Pancreas (tissue), 10 donors: Measurements from ENCODE around the gene CBX4. TPM values are rescaled to one million over a fixed set of nuclear protein-coding genes. Genes with fewer than 3 reads are reported as not detected.

ENCODE experiments used
- ATAC-seq, 4 donors: fragments of 200-7000 bp; cut with Tn5 transposase; one replicate each; pipeline versions ENCODE4 v1.8.0 to v1.9.1; 2020; ENCODE audit warnings: mild to moderate bottlenecking in 4 of 4, moderate library complexity in 4 of 4
- DNase-seq, 6 donors: peaks; one replicate each; pipeline ENCODE4 v3.0.0-alpha.2; 2020
- FAIRE-seq: peaks from 2 replicates; lab custom pipeline; 2012; peaks lifted over from hg19 to GRCh38; lab: Jason Lieb, UNC
- H3K27ac ChIP-seq, 4 donors: fragments of 200-600 bp; sonication (generic); 1 replicate in 3 of 4; 2 replicates in 1 of 4; pipeline versions ENCODE4 v1.5.0 to v1.8.0; 2020
- H3K27me3 ChIP-seq, 4 donors: fragments of 200-600 bp; one replicate each; pipeline ENCODE4 v1.8.0; 2021
- H3K36me3 ChIP-seq, 3 donors: fragments of 200-600 bp; sonication (generic) in 1 of 3; one replicate each; pipeline versions ENCODE4 v1.5.0 to v1.8.0; 2020 to 2021
- H3K4me1 ChIP-seq, 3 donors: fragments of 200-600 bp; one replicate each; pipeline ENCODE4 v1.8.0; 2021
- H3K4me3 ChIP-seq, 4 donors: fragments of 200-600 bp; sonication (generic) in 2 of 4; one replicate each; pipeline versions ENCODE4 v1.5.0 to v1.8.0; 2020 to 2021
- H3K9me3 ChIP-seq, 4 donors: fragments of 200-600 bp; one replicate each; pipeline ENCODE4 v1.8.0; 2021
- CTCF ChIP-seq, 4 donors: fragments of 200-600 bp; sonication (generic) in 3 of 4; IDR thresholded peaks; one replicate each; pipeline versions ENCODE4 v1.5.0 to v1.8.0; 2021; ENCODE audit warnings: antibody characterized with exemption in 4 of 4
- WGBS, 2 donors: extraction: QIAGEN DNeasy Blood & Tissue Kit; methylation state at CpG; one replicate each; pipeline ENCODE4 v1.1.7; 2013; 5-methylcytosine and 5-hydroxymethylcytosine counted together
- intact Hi-C, 3 donors: fragments of 100-400 bp; cut with DNase I; formaldehyde crosslinking; loops; one replicate each; pipeline versions ENCODE4 v1.11.1 to v1.14.2; 2022
- polyA plus RNA-seq, 2 donors: library from polyadenylated mRNA; stranded (reverse); fragments of 200-250 nt; gene quantifications; one replicate each; pipeline ENCODE4 v1.2.3, GENCODE V29; 2013
- total RNA-seq, 6 donors: library from RNA; stranded (reverse); fragmentation: NEBNext Ultra II Directional in 4 of 6; extraction: Animal tissue kit (Norgen Biotek cat#: 25700) in 4 of 6; gene quantifications; one replicate each; pipeline versions ENCODE4 v1.2.1 to v1.2.4, GENCODE V29; 2021 to 2023
- donor health status: healthy with polysubstance abuse.
- donor health status: DM: no; HTN: no; CAD: no; lungs with moderate emphysema.
- donor health status: DM: no; HTN: no; CAD: no.
- donor health status: control.
- donor health status: control.
- donor health status: Bipolar disorder and iron deficiency.
- donor health status: DM: yes; HTN: yes; CAD: no.
- donor health status: DM: no; HTN: no; CAD: no.
- donor health status: DM: no; HTN: no; CAD: no.
- donor health status: DM: yes; HTN: yes; CAD: no.

Gene CBX4
- total and polyA plus RNA-seq, 8 donors = 11.1 to 42.4 (median 18.0) TPM

- intact Hi-C loops = no loop called here
- Histone ChIP-seq H3K27me3 (peaks cover 0 to 24% (median 1%) of the 10 kb centered on the region in 4 donors), H3K4me1 (peaks cover 4 to 27% (median 14%) of the 10 kb centered on the region in 3 donors), H3K27ac (peak overlapping the region in 2 of 4 donors; percentile 55 to 68), H3K36me3 (no peaks in the 10 kb centered on the region), H3K4me3 (no peak overlapping the region), H3K9me3 (no peaks in the 10 kb centered on the region)
- ATAC-seq = peak in 1 of 4 donors; percentile 5
- TF ChIP-seq CTCF (IDR thresholded peaks at IDR 0.05) = no peak
- no peak for DNase-seq
- no peak for FAIRE-seq
- WGBS, 2 donors = 53 to 59% methylated on average over 7 of the region's 7 CpGs
Measured at GRCh38 chr17:79845601-79845949, 6.3 kb upstream of the CBX4 start.

- FAIRE-seq = no peak
- Histone ChIP-seq H3K9me3 (no peaks in the 10 kb centered on the region), H3K27ac (peak overlapping the region; percentile 18 to 68 (median 46)), H3K36me3 (no peaks in the 10 kb centered on the region), H3K4me1 (peaks cover 9 to 28% (median 15%) of the 10 kb centered on the region in 3 donors), H3K27me3 (peaks cover 0 to 24% (median 1%) of the 10 kb centered on the region in 4 donors), H3K4me3 (peak overlapping the region in 3 of 4 donors; percentile 31 to 60 (median 54))
- WGBS, 2 donors = 6 to 11% methylated on average over 20 to 38 of the region's 38 CpGs
- peak; percentile 41 to 86 (median 70) for DNase-seq
- peak; percentile 63 to 79 (median 76) for ATAC-seq
- peak; percentile 69 to 82 (median 77) for TF ChIP-seq CTCF (IDR thresholded peaks at IDR 0.05)
- intact Hi-C loops = no loop called here
Measured at GRCh38 chr17:79844869-79845600, 5.8 kb upstream of the CBX4 start.

GRCh38 chr17:79843816-79844800 lies 4.9 kb upstream of the CBX4 start:
- ATAC-seq (peak; percentile 63 to 73 (median 66)), DNase-seq (peak; percentile 61 to 90 (median 80)), FAIRE-seq (no peak)
- no peak for TF ChIP-seq CTCF (IDR thresholded peaks at IDR 0.05)
- peaks cover 11 to 31% (median 19%) of the 10 kb centered on the region in 3 donors for H3K4me1 ChIP-seq
- intact Hi-C loops = no loop called here
- 3% methylated on average over 39 to 88 of the region's 89 CpGs for WGBS, 2 donors
- H3K27ac ChIP-seq = peak overlapping the region; percentile 27 to 68 (median 46)
- no peaks in the 10 kb centered on the region for H3K36me3 ChIP-seq
- H3K4me3 ChIP-seq = peak overlapping the region; percentile 31 to 60 (median 46)
- no peaks in the 10 kb centered on the region for H3K9me3 ChIP-seq
- H3K27me3 ChIP-seq = peaks cover 0 to 24% (median 1%) of the 10 kb centered on the region in 4 donors

- Histone ChIP-seq H3K27me3 (peaks cover 0 to 24% (median 1%) of the 10 kb centered on the region in 4 donors), H3K9me3 (no peaks in the 10 kb centered on the region), H3K4me3 (peak overlapping the region; percentile 31 to 60 (median 46)), H3K36me3 (no peaks in the 10 kb centered on the region), H3K4me1 (peaks cover 11 to 31% (median 19%) of the 10 kb centered on the region in 3 donors), H3K27ac (peak overlapping the region in 1 of 4 donors; percentile 68)
- 0 to 1% methylated on average over 18 to 39 of the region's 39 CpGs for WGBS, 2 donors
- ATAC-seq (no peak), DNase-seq (peak in 4 of 6 donors; percentile 25 to 78 (median 36)), FAIRE-seq (no peak)
- no peak for TF ChIP-seq CTCF (IDR thresholded peaks at IDR 0.05)
- intact Hi-C loops = no loop called here
Measured at GRCh38 chr17:79843474-79843815, 4.2 kb upstream of the CBX4 start.
